Measurements from ENCODE around the gene C1orf94. TPM values are rescaled to one million over a fixed set of nuclear protein-coding genes. Genes with fewer than 3 reads are reported as not detected.
A peak's percentile ranks its signal among the peaks of the same experiment; 100 is the strongest.

Gene C1orf94
- total RNA-seq, 1 donor from 2014 or later: 0.37 TPM

GRCh38 chr1:34237151-34237815, 60.6 kb downstream of the C1orf94 start:
- Mint-ChIP-seq H3K27me3 (ENCODE audit: insufficient read depth, low read depth) (no peaks in the 10 kb centered on the region), H3K4me1 (no peaks in the 10 kb centered on the region)

GRCh38 chr1:34245967-34246366, 69.3 kb downstream of the C1orf94 start:
- Histone ChIP-seq H3K27me3 (no peaks in the 10 kb centered on the region), H4K20me1 (ENCODE audit: low read depth) (no peaks in the 10 kb centered on the region), H3K79me2 (ENCODE audit: low read depth) (no peaks in the 10 kb centered on the region), H3K36me3 (no peaks in the 10 kb centered on the region), H3K4me1 (no peaks in the 10 kb centered on the region), H2AFZ (replicated peaks) (no peak overlapping the region), H3F3A (ENCODE audit: low read depth) (no peaks in the 10 kb centered on the region), H3K27ac (no peak overlapping the region), H3K9me3 (ENCODE audit: low read depth) (no peaks in the 10 kb centered on the region), H3K4me2 (no peak overlapping the region), H3K9ac (no peak overlapping the region), H3K4me3 (no peak overlapping the region)
- Mint-ChIP-seq H3K4me3 (no peak overlapping the region), H3K36me3 (no peaks in the 10 kb centered on the region), H3K4me1 (no peaks in the 10 kb centered on the region), H3K27ac (no peak overlapping the region), H3K27me3 (ENCODE audit: insufficient read depth, low read depth) (no peaks in the 10 kb centered on the region), H3K9me3 (no peaks in the 10 kb centered on the region)
- no peak for DNase-seq (ENCODE audit: low spot score)
- TF ChIP-seq EZH2 (IDR thresholded peaks at IDR 0.05) (no peak), EZH2phosphoT487 (IDR thresholded peaks at IDR 0.05) (no peak), CTCF (IDR thresholded peaks at IDR 0.05) (no peak)

More at GRCh38 chr1:34237151-34237815, 60.6 kb downstream of the C1orf94 start:
- Histone ChIP-seq H3K4me3 (no peak overlapping the region), H4K20me1 (ENCODE audit: low read depth) (no peaks in the 10 kb centered on the region), H3K79me2 (ENCODE audit: low read depth) (no peaks in the 10 kb centered on the region), H2AFZ (replicated peaks) (no peak overlapping the region), H3K4me2 (no peak overlapping the region), H3F3A (ENCODE audit: low read depth) (no peaks in the 10 kb centered on the region), H3K27ac (no peak overlapping the region), H3K27me3 (no peaks in the 10 kb centered on the region), H3K9me3 (ENCODE audit: low read depth) (no peaks in the 10 kb centered on the region), H3K9ac (no peak overlapping the region), H3K4me1 (no peaks in the 10 kb centered on the region), H3K36me3 (no peaks in the 10 kb centered on the region)
- H3K36me3 Mint-ChIP-seq: no peaks in the 10 kb centered on the region
- H3K27ac Mint-ChIP-seq: no peak overlapping the region
- peaks cover 10% of the 10 kb centered on the region for H3K9me3 Mint-ChIP-seq
- TF ChIP-seq EZH2 (IDR thresholded peaks at IDR 0.05) (no peak), EZH2phosphoT487 (IDR thresholded peaks at IDR 0.05) (no peak), CTCF (IDR thresholded peaks at IDR 0.05) (no peak)
- no peak for DNase-seq (ENCODE audit: low spot score)
- H3K4me3 Mint-ChIP-seq: no peak overlapping the region

- Mint-ChIP-seq H3K9me3 (no peaks in the 10 kb centered on the region), H3K4me3 (no peak overlapping the region), H3K27me3 (ENCODE audit: insufficient read depth, low read depth) (no peaks in the 10 kb centered on the region), H3K27ac (no peak overlapping the region), H3K36me3 (no peaks in the 10 kb centered on the region), H3K4me1 (no peaks in the 10 kb centered on the region)
- Histone ChIP-seq H4K20me1 (ENCODE audit: low read depth) (no peaks in the 10 kb centered on the region), H3K27me3 (no peaks in the 10 kb centered on the region), H2AFZ (replicated peaks) (peak overlapping the region; percentile 70), H3K79me2 (ENCODE audit: low read depth) (no peaks in the 10 kb centered on the region), H3K4me2 (no peak overlapping the region), H3K9me3 (ENCODE audit: low read depth) (no peaks in the 10 kb centered on the region), H3K27ac (no peak overlapping the region), H3K36me3 (no peaks in the 10 kb centered on the region), H3K4me1 (no peaks in the 10 kb centered on the region), H3K4me3 (no peak overlapping the region), H3K9ac (no peak overlapping the region), H3F3A (ENCODE audit: low read depth) (no peaks in the 10 kb centered on the region)
- DNase-seq (ENCODE audit: low spot score): no peak
- TF ChIP-seq EZH2phosphoT487 (IDR thresholded peaks at IDR 0.05): no peak
- TF ChIP-seq EZH2 (IDR thresholded peaks at IDR 0.05): no peak
- TF ChIP-seq CTCF (IDR thresholded peaks at IDR 0.05): no peak
These were observed 73.6 kb downstream of the C1orf94 start for GRCh38 chr1:34250342-34250741.
